ENCODE data around the gene RAPGEF5. TPM values are rescaled to one million over a fixed set of nuclear protein-coding genes. Genes with fewer than 3 reads are reported as not detected.

The RAPGEF5 gene
- total and polyA plus RNA-seq, 2 experiments from 2014 or later = 0.11 to 0.86 TPM

- Histone ChIP-seq H3K4me1 (ENCODE audit: insufficient read depth) (peaks cover 14% of the 10 kb centered on the region; the same call in 1 of the 2 replicates), H2AFZ (peak overlapping the region; percentile 57), H3K9ac (no peak overlapping the region), H3K4me3 (no peak overlapping the region), H3K27me3 (replicated peaks; ENCODE audit: insufficient read depth) (no peaks in the 10 kb centered on the region), H4K20me1 (ENCODE audit: insufficient read depth) (no peaks in the 10 kb centered on the region), H3K9me3 (ENCODE audit: low read depth) (no peaks in the 10 kb centered on the region), H3K4me2 (ENCODE audit: unreplicated experiment) (peak overlapping the region; percentile 3), H3F3A (ENCODE audit: insufficient read depth) (no peaks in the 10 kb centered on the region), H3K27ac (no peak overlapping the region), H3K36me3 (ENCODE audit: low read depth) (no peaks in the 10 kb centered on the region), H3K9me2 (ENCODE audit: insufficient read depth) (no peaks in the 10 kb centered on the region), H3K79me2 (ENCODE audit: insufficient read depth) (no peaks in the 10 kb centered on the region)
- 29 to 31% methylated on average over 13 of the region's 13 CpGs for WGBS, 2 experiments (ENCODE audit: low coverage in 1 of 2, low lambda C conversion rate in 2 of 2, missing lambda C conversion rate in 2 of 2)
- in situ Hi-C loops (cut with MboI) = no loop called here
- peak; percentile 60 for DNase-seq
- TF ChIP-seq EZH2phosphoT487 (IDR thresholded peaks at IDR 0.05; ENCODE audit: insufficient read depth, low read depth) = no peak
- TF ChIP-seq EZH2 (IDR thresholded peaks at IDR 0.05; ENCODE audit: insufficient read depth, poor library complexity, severe bottlenecking) = no peak
Measured at GRCh38 chr7:22393913-22394729, 37.2 kb upstream of the RAPGEF5 start.

- H3K27ac ChIP-seq = no peak overlapping the region
- H3K9me2 ChIP-seq (ENCODE audit: insufficient read depth) = no peaks in the 10 kb centered on the region
- no peak for DNase-seq
- in situ Hi-C loops (cut with MboI) = no loop called here
- no peak overlapping the region for H3K4me2 ChIP-seq (ENCODE audit: unreplicated experiment)
- H3K79me2 ChIP-seq (ENCODE audit: insufficient read depth) = no peaks in the 10 kb centered on the region
- WGBS, 2 experiments (ENCODE audit: low coverage in 1 of 2, low lambda C conversion rate in 2 of 2, missing lambda C conversion rate in 2 of 2) = 71 to 85% methylated on average over 1 of the region's 1 CpG
- H3K4me1 ChIP-seq (ENCODE audit: insufficient read depth) = peaks cover 12% of the 10 kb centered on the region
- H3K27me3 ChIP-seq (replicated peaks; ENCODE audit: insufficient read depth) = no peaks in the 10 kb centered on the region
- H3K9me3 ChIP-seq (ENCODE audit: low read depth) = no peaks in the 10 kb centered on the region
- no peak overlapping the region for H3K4me3 ChIP-seq
- H3K9ac ChIP-seq = no peak overlapping the region
- H3F3A ChIP-seq (ENCODE audit: insufficient read depth) = peaks cover 11% of the 10 kb centered on the region; the same call in 1 of the 2 replicates
- no peaks in the 10 kb centered on the region for H4K20me1 ChIP-seq (ENCODE audit: insufficient read depth)
- H3K36me3 ChIP-seq (ENCODE audit: low read depth) = no peaks in the 10 kb centered on the region
- no peak for TF ChIP-seq EZH2 (IDR thresholded peaks at IDR 0.05; ENCODE audit: insufficient read depth, poor library complexity, severe bottlenecking)
- TF ChIP-seq EZH2phosphoT487 (IDR thresholded peaks at IDR 0.05; ENCODE audit: insufficient read depth, low read depth) = no peak
- no peak overlapping the region for H2AFZ ChIP-seq
Measured at GRCh38 chr7:22390516-22390915, 33.6 kb upstream of the RAPGEF5 start.

GRCh38 chr7:22389892-22390291, 32.9 kb upstream of the RAPGEF5 start:
- Histone ChIP-seq H3K27ac (no peak overlapping the region), H3K36me3 (ENCODE audit: low read depth) (no peaks in the 10 kb centered on the region), H3K9ac (no peak overlapping the region), H3F3A (ENCODE audit: insufficient read depth) (peaks cover 11% of the 10 kb centered on the region; the same call in 1 of the 2 replicates), H3K4me3 (no peak overlapping the region), H4K20me1 (ENCODE audit: insufficient read depth) (no peaks in the 10 kb centered on the region), H3K27me3 (replicated peaks; ENCODE audit: insufficient read depth) (no peaks in the 10 kb centered on the region), H3K9me2 (ENCODE audit: insufficient read depth) (no peaks in the 10 kb centered on the region), H3K4me1 (ENCODE audit: insufficient read depth) (peaks cover 12% of the 10 kb centered on the region), H3K4me2 (ENCODE audit: unreplicated experiment) (no peak overlapping the region), H3K79me2 (ENCODE audit: insufficient read depth) (no peaks in the 10 kb centered on the region), H3K9me3 (ENCODE audit: low read depth) (no peaks in the 10 kb centered on the region), H2AFZ (no peak overlapping the region)
- DNase-seq = no peak
- no peak for TF ChIP-seq EZH2phosphoT487 (IDR thresholded peaks at IDR 0.05; ENCODE audit: insufficient read depth, low read depth)
- no peak for TF ChIP-seq EZH2 (IDR thresholded peaks at IDR 0.05; ENCODE audit: insufficient read depth, poor library complexity, severe bottlenecking)
- WGBS, 2 experiments (ENCODE audit: low coverage in 1 of 2, low lambda C conversion rate in 2 of 2, missing lambda C conversion rate in 2 of 2) = 69 to 70% methylated on average over 2 of the region's 2 CpGs
- in situ Hi-C loops (cut with MboI) = no loop called here

- H3K36me3 ChIP-seq (ENCODE audit: low read depth) = no peaks in the 10 kb centered on the region
- H3K27me3 ChIP-seq (replicated peaks; ENCODE audit: insufficient read depth) = no peaks in the 10 kb centered on the region
- TF ChIP-seq EZH2 (IDR thresholded peaks at IDR 0.05; ENCODE audit: insufficient read depth, poor library complexity, severe bottlenecking) (no peak), EZH2phosphoT487 (IDR thresholded peaks at IDR 0.05; ENCODE audit: insufficient read depth, low read depth) (no peak)
- in situ Hi-C loops (cut with MboI) = no loop called here
- no peak overlapping the region for H3K9ac ChIP-seq
- peak; percentile 82 for DNase-seq
- no peak overlapping the region for H3K4me2 ChIP-seq (ENCODE audit: unreplicated experiment)
- H3K4me1 ChIP-seq (ENCODE audit: insufficient read depth) = peaks cover 5% of the 10 kb centered on the region
- H3F3A ChIP-seq (ENCODE audit: insufficient read depth) = peaks cover 11% of the 10 kb centered on the region; the same call in 1 of the 2 replicates
- H4K20me1 ChIP-seq (ENCODE audit: insufficient read depth) = no peaks in the 10 kb centered on the region
- peak overlapping the region; percentile 17; the same call in 1 of the 2 replicates for H3K27ac ChIP-seq
- H3K79me2 ChIP-seq (ENCODE audit: insufficient read depth) = no peaks in the 10 kb centered on the region
- H3K9me3 ChIP-seq (ENCODE audit: low read depth) = no peaks in the 10 kb centered on the region
- 18 to 36% methylated on average over 4 of the region's 4 CpGs for WGBS, 2 experiments (ENCODE audit: low coverage in 1 of 2, low lambda C conversion rate in 2 of 2, missing lambda C conversion rate in 2 of 2)
- no peak overlapping the region for H3K4me3 ChIP-seq
- H2AFZ ChIP-seq = no peak overlapping the region; the same call in 1 of the 2 replicates
- no peaks in the 10 kb centered on the region for H3K9me2 ChIP-seq (ENCODE audit: insufficient read depth)
Measured at GRCh38 chr7:22387583-22387982, 30.6 kb upstream of the RAPGEF5 start.
